ENCODE data around the gene GSK3B.
"Not testable (repeated sequence)": the region's sequence is repeated elsewhere in the genome, so short reads cannot be mapped to it uniquely, and the experiment has no call there.

GSK3B gene

GRCh38 chr3:120095226-120095978 lies 1.2 kb upstream of the GSK3B start:
- peak; percentile 87 to 90 for DNase-seq

- peak; percentile 99 for DNase-seq
Measured at GRCh38 chr3:120094776-120095225, 554 bp upstream of the GSK3B start.

GRCh38 chr3:120093119-120093910 lies 932 bp downstream of the GSK3B start:
- peak; percentile 16 to 25 for DNase-seq

- DNase-seq = no peak
Measured at GRCh38 chr3:120092474-120092873, 1.8 kb downstream of the GSK3B start.

DNA sequence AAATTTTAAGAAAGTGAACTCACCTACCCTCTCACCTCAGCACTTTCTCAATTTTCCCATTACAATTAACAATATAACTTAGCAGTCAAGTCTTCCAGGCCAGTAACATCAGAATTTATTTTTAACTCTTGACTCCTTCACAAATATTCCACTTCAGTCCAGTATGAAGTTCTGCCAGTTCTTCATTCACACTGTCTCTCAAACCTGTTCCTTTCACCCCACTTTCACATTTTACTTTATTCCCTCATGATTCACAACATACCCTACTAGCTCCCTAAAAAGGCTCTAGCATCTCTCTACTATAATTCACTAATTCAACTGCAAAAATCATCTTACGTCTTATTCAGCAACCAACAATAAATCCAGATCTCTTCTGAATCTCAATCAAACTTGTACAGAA lies 3.8 kb downstream of the GSK3B start:
- DNase-seq = no peak

- DNase-seq = no peak
Measured at GRCh38 chr3:120089089-120089488, 5.2 kb downstream of the GSK3B start.

DNA sequence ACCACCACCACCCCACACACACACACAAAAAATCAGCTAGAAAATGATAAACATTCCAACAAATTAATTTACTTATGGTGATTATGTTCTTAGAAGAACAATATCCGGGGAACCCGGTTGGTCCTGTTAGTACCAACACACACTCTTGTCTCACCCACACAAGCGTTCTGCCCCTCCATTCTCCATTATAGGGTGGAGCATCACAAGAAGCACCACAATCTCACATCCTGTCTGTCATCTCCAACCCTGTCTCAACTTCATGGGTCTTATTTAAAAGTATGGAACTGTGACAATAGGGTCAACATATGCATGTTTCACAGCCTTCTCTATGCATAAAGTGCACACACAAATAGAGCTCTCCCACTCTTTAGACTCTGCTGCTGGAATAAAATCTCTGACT lies 5.6 kb downstream of the GSK3B start:
- DNase-seq = no peak

- no peak for DNase-seq
Measured at GRCh38 chr3:120081719-120082118, 12.5 kb downstream of the GSK3B start.

DNA sequence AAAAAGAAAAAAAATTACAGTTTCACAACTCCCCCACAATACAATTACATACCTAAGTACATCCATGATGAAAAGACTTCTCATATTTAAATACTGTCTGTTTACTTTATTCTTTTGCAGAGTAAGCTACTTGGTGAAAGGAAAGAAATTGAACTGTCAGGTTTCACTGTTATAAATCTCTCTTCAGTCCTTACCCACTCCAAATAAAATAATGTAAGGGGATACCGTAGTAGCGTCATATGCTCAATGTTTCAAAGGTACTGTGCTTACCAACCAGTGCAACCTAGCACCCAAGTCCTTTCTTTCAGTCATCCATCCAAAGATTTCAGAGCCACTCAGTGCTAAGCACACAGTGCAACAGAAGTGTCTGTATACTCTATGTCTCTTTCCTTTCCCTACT lies 13.4 kb downstream of the GSK3B start:
- no peak for DNase-seq

DNA sequence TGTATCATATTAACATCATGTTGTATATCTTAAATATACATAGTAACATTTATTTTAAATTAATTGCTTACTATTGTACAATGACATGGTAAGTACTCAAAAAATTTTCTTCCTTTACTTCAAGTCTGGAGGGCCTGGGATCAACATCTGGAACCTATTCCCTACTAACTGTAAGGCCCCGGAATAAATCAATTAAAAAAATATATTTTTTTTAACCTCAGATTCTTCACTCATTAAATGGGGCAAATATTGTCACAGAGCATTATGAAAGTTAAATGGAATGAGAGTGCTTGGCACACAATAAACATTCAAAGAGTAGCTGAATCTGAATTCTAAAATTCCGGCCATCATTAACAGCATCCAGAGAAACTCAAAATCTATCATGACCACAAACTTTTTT lies 16.5 kb downstream of the GSK3B start:
- no peak for DNase-seq

DNA sequence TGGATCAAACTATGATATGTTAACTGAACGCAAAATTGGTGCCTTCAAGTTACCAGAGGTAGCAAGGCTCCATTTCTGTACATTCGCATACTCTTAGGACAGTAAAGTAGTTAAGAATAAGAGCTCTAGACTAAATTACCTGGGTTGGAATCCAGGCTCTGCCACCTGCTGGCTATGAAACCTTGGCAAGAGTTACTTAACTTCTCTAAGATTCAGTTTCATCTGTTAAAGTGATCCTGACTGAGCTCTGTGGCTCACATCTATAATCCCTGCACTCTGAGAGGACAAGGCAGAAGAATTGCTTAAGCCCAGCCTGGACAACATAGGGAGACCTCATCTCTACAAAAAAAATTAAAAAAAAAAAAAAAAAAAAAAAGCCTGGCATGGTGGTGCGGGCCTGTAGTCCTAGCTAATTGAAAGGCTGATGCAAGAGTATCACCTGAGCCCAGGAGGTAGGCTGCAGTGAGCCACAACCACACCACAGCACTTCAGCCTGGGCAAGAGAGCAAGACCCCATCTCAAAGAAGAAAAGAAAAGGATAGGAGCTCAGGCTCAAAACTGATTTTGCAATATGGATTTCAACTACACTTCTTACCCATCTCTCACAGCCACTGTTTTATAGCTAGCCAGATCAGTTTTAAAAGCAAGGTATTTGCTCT lies 21.3 kb downstream of the GSK3B start:
- no peak for DNase-seq

GRCh38 chr3:120071259-120071658 lies 23.0 kb downstream of the GSK3B start:
- DNase-seq = no peak

DNA sequence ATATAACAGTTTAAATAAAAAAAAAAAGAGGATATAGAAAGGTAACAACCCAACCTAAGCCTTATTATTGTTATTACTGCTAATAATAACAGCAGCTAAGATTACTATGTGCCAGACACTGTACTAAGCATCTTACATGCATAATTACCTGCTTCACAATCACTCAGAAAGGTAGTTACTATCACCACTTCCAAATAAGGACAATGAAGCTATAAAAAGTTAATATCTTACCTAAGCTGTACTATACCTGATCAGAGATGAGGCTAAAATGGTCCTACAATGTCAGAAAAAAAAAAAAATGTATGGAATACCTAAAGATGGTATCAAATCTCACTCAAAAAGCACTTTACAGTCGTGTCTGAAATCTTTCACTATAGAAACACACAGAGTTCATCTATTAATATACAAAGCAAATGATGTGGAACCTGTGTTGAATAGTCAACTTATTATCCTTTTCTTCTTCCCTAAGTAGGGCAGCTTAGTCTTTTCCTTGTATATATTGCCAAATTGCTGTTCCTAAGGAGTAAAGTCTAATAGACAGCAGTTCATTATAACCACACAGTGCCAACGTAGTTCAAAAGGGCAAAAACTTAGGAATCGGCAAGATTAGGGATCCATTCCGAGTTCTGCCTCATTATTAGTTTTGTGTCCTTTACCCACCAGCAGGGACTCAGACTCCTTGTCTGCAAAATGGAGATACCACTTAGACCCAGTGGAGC lies 23.8 kb downstream of the GSK3B start:
- no peak for DNase-seq

DNA sequence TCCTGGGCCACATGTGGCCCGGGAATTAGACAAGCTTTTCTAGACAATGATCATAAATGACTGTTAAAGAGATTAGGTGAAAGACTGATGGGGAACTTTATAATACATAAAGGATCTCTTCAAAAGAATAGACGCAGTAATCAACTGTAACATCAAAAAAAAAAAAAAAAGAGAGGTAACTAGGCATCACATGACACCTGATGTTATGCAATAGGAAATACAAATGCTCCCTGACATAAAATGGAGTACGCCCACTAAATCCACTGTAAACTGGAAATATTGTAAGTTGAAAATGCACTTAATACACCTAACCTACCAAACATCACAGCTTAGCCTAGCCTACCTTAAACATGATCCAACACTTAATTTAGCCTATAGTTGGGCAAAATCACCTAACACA lies 27.2 kb downstream of the GSK3B start:
- no peak for DNase-seq

- DNase-seq = no peak
Measured at GRCh38 chr3:120066634-120067033, 27.6 kb downstream of the GSK3B start.

- DNase-seq = no peak
Measured at GRCh38 chr3:120064641-120065040, 29.6 kb downstream of the GSK3B start.

GRCh38 chr3:120062474-120062873 lies 31.8 kb downstream of the GSK3B start:
- no peak for DNase-seq

GRCh38 chr3:120059081-120059864 lies 35.0 kb downstream of the GSK3B start:
- no peak for DNase-seq

DNA sequence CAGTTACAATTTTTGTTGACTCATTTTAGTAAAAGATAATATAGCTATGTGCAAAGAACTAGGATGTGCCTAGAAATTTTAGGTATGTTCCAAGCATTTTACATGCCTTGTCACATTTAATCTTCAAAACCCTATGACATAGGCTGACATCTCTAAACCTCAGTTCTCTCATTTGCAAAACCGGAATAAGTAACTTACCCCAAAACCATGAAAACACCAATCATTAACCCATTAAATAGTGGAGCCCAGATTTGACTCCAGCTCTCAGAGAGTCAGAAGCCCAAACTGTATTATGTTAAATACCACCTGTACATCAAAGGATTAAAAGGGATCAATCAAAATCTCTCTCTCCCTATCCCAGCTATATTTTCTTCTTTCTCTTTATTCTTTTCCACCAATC lies 36.6 kb downstream of the GSK3B start:
- DNase-seq = no peak

DNA sequence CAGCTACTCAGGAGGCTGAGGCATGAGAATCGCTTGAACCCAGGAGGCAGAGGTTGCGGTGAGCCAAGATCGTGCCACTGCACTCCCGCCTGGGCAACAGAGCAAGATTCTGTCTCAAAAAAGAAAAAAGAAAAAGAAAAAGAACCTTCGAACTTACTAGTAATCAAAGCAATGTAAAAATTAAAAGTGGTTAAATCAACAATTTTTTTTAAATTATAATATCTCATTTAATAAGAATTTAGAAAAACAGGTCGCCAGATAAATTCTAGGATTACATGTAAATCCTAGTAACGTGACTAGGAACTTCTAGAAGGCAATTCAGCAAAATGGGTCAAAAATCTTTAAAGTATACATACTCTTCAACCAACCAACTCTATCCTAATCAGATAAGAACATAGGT lies 37.2 kb downstream of the GSK3B start:
- no peak for DNase-seq

DNA sequence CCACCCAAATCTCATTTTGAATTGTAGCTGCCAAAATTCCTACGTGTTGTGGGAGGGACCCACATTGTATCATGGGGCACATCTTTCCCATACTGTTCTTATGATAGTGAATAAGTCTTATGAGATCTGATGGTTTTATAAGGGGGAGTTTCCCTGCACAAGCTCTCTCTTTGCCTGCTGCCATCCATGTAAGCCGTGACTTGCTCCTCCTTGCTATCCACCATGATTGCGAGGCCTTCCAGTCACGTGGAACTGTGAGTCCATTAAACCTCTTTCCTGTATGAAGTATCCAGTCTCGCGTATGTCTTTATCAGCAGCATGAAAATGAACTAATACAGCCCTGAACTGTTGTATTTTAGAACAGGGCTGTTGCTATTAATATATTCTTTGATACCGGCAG lies 40.6 kb downstream of the GSK3B start:
- DNase-seq = not testable (repeated sequence)

DNA sequence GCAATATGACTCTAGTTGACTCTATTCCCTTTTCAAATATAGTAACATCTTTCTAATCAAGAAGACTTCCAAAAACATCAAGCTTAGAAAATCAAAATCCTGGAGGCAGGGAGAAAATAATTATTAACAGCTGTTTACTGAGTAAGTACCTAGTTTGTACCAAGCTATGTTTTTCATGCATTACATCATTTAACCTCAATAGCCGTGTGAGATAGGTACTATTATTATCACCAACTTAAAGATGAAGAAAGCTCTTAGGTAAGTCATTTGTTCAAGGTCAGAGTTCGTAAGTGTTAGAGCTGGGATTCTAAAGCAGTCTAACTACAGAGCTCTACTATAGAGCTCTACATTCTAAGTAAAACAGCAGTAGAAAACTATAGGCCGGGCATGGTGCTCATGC lies 41.6 kb downstream of the GSK3B start:
- no peak for DNase-seq

Measured in activated CD4-positive, alpha-beta T cell treated with anti-CD3 and anti-CD28 coated beads, Interleukin-2, amount 50 U/mL, for 48 hours (primary cell).